Neuronal stem cell (in vitro differentiated cells): ENCODE data around the gene APBB2.

Experiments
- DNase-seq: peaks from one replicate; pipeline ENCODE4 v3.0.0-alpha.2; 2013; ENCODE audit warnings: low spot score
- H2AFZ ChIP-seq: one replicate; pipeline ENCODE4 v1.6.1; 2013; ENCODE audit warnings: mild to moderate bottlenecking, low read length, inconsistent platforms
- H2AK5ac ChIP-seq: 2 replicates; pipeline ENCODE4 v1.6.1; 2013; ENCODE audit warnings: low read depth, mild to moderate bottlenecking, inconsistent platforms, low read length, moderate library complexity, mixed read lengths
- H2BK120ac ChIP-seq: 2 replicates; pipeline ENCODE4 v1.6.1; 2013; ENCODE audit warnings: low read depth, mild to moderate bottlenecking, inconsistent platforms, low read length, moderate library complexity, mixed read lengths
- H2BK12ac ChIP-seq: one replicate; pipeline ENCODE4 v1.6.1; 2013; ENCODE audit warnings: low read length, inconsistent platforms
- H2BK15ac ChIP-seq: 2 replicates; pipeline ENCODE4 v1.6.1; 2013; ENCODE audit warnings: mild to moderate bottlenecking, low read length, inconsistent platforms, mixed read lengths
- H2BK5ac ChIP-seq: one replicate; pipeline ENCODE4 v1.6.1; 2013; ENCODE audit warnings: inconsistent platforms, mild to moderate bottlenecking, low read length, moderate library complexity
- H3K14ac ChIP-seq: one replicate; pipeline ENCODE4 v1.6.1; 2013; ENCODE audit warnings: low read length, inconsistent platforms
- H3K18ac ChIP-seq: 2 replicates; pipeline ENCODE4 v1.6.1; 2013; ENCODE audit warnings: low read length, inconsistent platforms
- H3K23ac ChIP-seq: 2 replicates; pipeline ENCODE4 v1.6.1; 2013; ENCODE audit warnings: low read depth, mild to moderate bottlenecking, mixed read lengths, low read length, inconsistent platforms; ENCODE audit not compliant: poor library complexity
- H3K27ac ChIP-seq: replicated peaks from 3 replicates; pipeline ENCODE4 v1.5.1; 2013; ENCODE audit warnings: low read length, inconsistent platforms
- H3K27me3 ChIP-seq, 3 experiments: 2 replicates each; pipeline ENCODE4 v1.6.1; 2013; ENCODE audit warnings: low read length in 3 of 3, mild to moderate bottlenecking in 2 of 3, inconsistent platforms in 1 of 3, low read depth in 1 of 3, mixed read lengths in 1 of 3, moderate library complexity in 1 of 3; ENCODE audit not compliant: control insufficient read depth in 3 of 3, insufficient read depth in 3 of 3
- H3K36me3 ChIP-seq, 2 donors: replicated peaks in 1 of 2; 2 replicates each; pipeline ENCODE4 v1.6.1; 2013; ENCODE audit warnings: low read length in 2 of 2; ENCODE audit not compliant: control insufficient read depth in 2 of 2, insufficient read depth in 2 of 2
- H3K4ac ChIP-seq: 2 replicates; pipeline ENCODE4 v1.6.1; 2013; ENCODE audit warnings: inconsistent platforms, mild to moderate bottlenecking, low read length, moderate library complexity
- H3K4me1 ChIP-seq, 2 donors: 1 replicate in 1 of 2; 2 replicates in 1 of 2; pipeline ENCODE4 v1.6.1; 2013; ENCODE audit warnings: low read length in 2 of 2, low read depth in 1 of 2; ENCODE audit not compliant: control insufficient read depth in 2 of 2, insufficient read depth in 1 of 2
- H3K4me2 ChIP-seq: one replicate; pipeline ENCODE4 v1.6.1; 2013; ENCODE audit warnings: mild to moderate bottlenecking, low read length, inconsistent platforms; ENCODE audit not compliant: insufficient read depth, poor library complexity, severe bottlenecking
- H3K4me3 ChIP-seq, 2 donors: 2 replicates each; pipeline ENCODE4 v1.5.1; 2013; ENCODE audit warnings: low read length in 2 of 2, mild to moderate bottlenecking in 2 of 2, inconsistent platforms in 1 of 2, moderate library complexity in 1 of 2
- H3K79me1 ChIP-seq: one replicate; pipeline ENCODE4 v1.6.1; 2013; ENCODE audit warnings: low read depth, mild to moderate bottlenecking, inconsistent platforms, low read length, moderate library complexity
- H3K9ac ChIP-seq: one replicate; pipeline ENCODE4 v1.6.1; 2013; ENCODE audit warnings: mild to moderate bottlenecking, low read depth, low read length, inconsistent platforms; ENCODE audit not compliant: poor library complexity
- H3K9me3 ChIP-seq, 2 donors: replicated peaks in 1 of 2; 2 replicates each; pipeline versions ENCODE3 to v1.6.1; 2013; ENCODE audit warnings: low read length in 2 of 2, mild to moderate bottlenecking in 2 of 2, inconsistent platforms in 1 of 2, low read depth in 1 of 2, mixed read lengths in 1 of 2, moderate library complexity in 1 of 2; ENCODE audit not compliant: control insufficient read depth in 2 of 2, insufficient read depth in 1 of 2
- H4K8ac ChIP-seq: one replicate; pipeline ENCODE4 v1.6.1; 2013; ENCODE audit warnings: low read depth, mild to moderate bottlenecking, inconsistent platforms, low read length, moderate library complexity
- H4K91ac ChIP-seq: one replicate; pipeline ENCODE4 v1.6.1; 2013; ENCODE audit warnings: low read length, low read depth, mild to moderate bottlenecking, inconsistent platforms; ENCODE audit not compliant: poor library complexity
- WGBS, 2 donors: extraction: QIAGEN DNeasy Blood & Tissue Kit; methylation state at CpG; one replicate each; pipeline ENCODE4 v1.1.7; 2013; ENCODE audit warnings: missing lambda C conversion rate in 2 of 2, mixed read lengths in 1 of 2; ENCODE audit not compliant: insufficient read length in 2 of 2, insufficient replicate concordance in 1 of 2; ENCODE audit errors: extremely low coverage in 2 of 2; 5-methylcytosine and 5-hydroxymethylcytosine counted together

APBB2 gene

DNA sequence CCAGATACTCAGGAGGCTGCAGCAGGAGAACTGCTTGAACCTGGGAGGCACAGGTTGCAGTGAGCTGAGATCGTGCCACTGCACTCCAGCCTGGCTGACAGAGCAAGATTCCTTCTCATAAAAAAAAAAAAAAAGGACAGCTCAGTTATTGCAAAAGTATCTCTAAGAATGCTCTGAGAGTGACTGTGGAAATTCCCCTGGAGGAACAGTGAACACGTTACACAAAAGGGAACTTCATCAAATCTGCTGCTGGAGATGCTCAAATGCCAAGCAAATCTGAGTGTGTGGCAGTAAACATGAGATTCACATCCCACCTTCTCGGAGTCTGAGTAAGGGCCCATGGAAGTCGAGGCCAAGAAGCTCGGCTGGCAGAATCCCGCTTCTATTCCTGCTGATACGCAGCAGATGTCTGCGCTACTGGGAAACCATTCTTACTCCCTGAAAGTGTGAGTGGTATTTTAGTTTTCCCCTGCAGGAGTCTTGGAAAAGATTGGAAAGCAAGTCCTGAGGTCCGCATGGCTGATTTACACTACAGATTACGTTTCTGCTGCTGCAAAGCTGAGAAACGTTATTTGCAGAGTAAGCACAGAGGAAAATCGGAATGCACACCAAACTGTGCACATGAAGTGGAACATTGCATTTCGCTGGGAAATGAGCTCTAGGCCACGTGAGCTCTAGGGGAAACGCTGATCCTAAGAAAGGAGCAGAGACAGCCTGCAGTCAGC lies 301.7 kb downstream of the APBB2 start:
- no peak overlapping the region for H3K18ac ChIP-seq
- no peak overlapping the region for H2BK5ac ChIP-seq
- H3K4ac ChIP-seq, result no peak overlapping the region
- H2BK12ac ChIP-seq, result no peak overlapping the region
- peaks cover 0 to 10% of the 10 kb centered on the region in 2 donors for H3K4me1 ChIP-seq
- WGBS, 2 donors, result no CpG with 5 or more reads among the region's 15 CpGs
- no peak overlapping the region for H3K4me2 ChIP-seq
- no peak overlapping the region for H2AK5ac ChIP-seq
- H2BK120ac ChIP-seq, result no peak overlapping the region
- H3K9ac ChIP-seq, result no peak overlapping the region
- no peak overlapping the region for H4K8ac ChIP-seq
- H3K9me3 ChIP-seq, result no peaks in the 10 kb centered on the region
- no peak overlapping the region for H2AFZ ChIP-seq
- no peaks in the 10 kb centered on the region for H3K36me3 ChIP-seq
- no peak overlapping the region for H4K91ac ChIP-seq
- no peak overlapping the region for H3K23ac ChIP-seq
- H3K4me3 ChIP-seq, result no peak overlapping the region
- no peak overlapping the region for H3K14ac ChIP-seq
- no peaks in the 10 kb centered on the region for H3K79me1 ChIP-seq
- H2BK15ac ChIP-seq, result no peak overlapping the region
- H3K27ac ChIP-seq, result no peak overlapping the region
- no peak for DNase-seq
- no peaks in the 10 kb centered on the region for H3K27me3 ChIP-seq

DNA sequence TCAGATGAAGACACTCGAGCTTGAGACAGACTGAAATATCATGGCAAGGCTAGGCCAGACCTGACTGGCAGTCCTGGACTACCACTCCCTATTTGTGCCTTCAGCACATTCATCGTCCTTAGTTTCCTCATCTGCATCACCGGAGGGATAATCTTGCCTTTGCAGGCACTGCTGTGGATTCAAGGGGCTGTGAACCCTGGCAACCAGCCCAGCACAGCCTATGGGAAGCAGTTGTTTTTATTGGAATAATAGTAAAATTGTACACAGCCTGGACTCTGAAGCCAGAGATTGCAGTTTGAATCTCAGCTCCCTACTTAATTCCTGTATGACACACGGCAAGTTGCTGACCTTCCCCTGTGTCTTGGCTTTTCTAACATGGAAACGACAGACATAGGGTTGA lies 303.6 kb downstream of the APBB2 start:
- no peak overlapping the region for H3K4ac ChIP-seq
- no peaks in the 10 kb centered on the region for H3K36me3 ChIP-seq
- no peak overlapping the region for H3K4me2 ChIP-seq
- no peak overlapping the region for H3K9ac ChIP-seq
- H3K27me3 ChIP-seq, result no peaks in the 10 kb centered on the region
- H4K8ac ChIP-seq, result no peak overlapping the region
- H2BK12ac ChIP-seq, result no peak overlapping the region
- no peaks in the 10 kb centered on the region for H3K79me1 ChIP-seq
- DNase-seq, result no peak
- H2BK5ac ChIP-seq, result no peak overlapping the region
- H2AFZ ChIP-seq, result no peak overlapping the region
- no peak overlapping the region for H3K27ac ChIP-seq
- H2AK5ac ChIP-seq, result no peak overlapping the region
- no CpG with 5 or more reads among the region's 5 CpGs for WGBS, 2 donors
- H2BK15ac ChIP-seq, result no peak overlapping the region
- H3K14ac ChIP-seq, result no peak overlapping the region
- no peak overlapping the region for H3K4me3 ChIP-seq
- no peak overlapping the region for H3K18ac ChIP-seq
- H2BK120ac ChIP-seq, result no peak overlapping the region
- H4K91ac ChIP-seq, result no peak overlapping the region
- H3K9me3 ChIP-seq, result no peaks in the 10 kb centered on the region
- H3K23ac ChIP-seq, result no peak overlapping the region
- peaks cover 0 to 7% of the 10 kb centered on the region in 2 donors for H3K4me1 ChIP-seq

DNA sequence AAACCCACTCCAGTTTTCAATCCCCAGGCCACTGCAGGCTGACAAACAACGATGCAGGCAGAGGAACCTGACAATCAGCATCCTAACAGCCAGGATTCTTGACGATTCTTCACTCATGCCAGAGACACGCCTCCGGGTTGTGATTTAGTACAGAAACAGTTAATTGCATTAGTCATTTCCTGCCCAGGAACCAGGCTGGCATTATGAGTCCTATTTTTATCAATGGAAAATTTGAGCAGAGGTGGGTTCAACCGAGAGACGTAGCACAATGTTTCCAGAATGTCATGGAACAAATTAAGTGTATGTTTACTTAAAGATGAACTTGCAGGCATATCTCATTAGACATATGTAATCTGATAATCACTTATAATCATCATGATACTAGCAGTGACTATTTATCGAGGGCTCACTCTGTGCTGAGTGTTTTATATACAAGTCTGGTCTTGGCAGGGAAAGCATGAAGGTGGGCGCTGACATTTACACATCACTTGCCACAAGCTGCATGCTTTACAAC lies 304.9 kb downstream of the APBB2 start:
- no peak overlapping the region for H2AFZ ChIP-seq
- no peak overlapping the region for H3K9ac ChIP-seq
- DNase-seq, result no peak
- no peak overlapping the region for H3K4me2 ChIP-seq
- H2BK15ac ChIP-seq, result no peak overlapping the region
- H2BK5ac ChIP-seq, result no peak overlapping the region
- H3K27ac ChIP-seq, result no peak overlapping the region
- peaks cover 0 to 4% of the 10 kb centered on the region in 2 donors for H3K4me1 ChIP-seq
- no peak overlapping the region for H3K4me3 ChIP-seq
- no peak overlapping the region for H3K14ac ChIP-seq
- no peaks in the 10 kb centered on the region for H3K79me1 ChIP-seq
- H3K9me3 ChIP-seq, result no peaks in the 10 kb centered on the region
- no peaks in the 10 kb centered on the region for H3K27me3 ChIP-seq
- H3K23ac ChIP-seq, result no peak overlapping the region
- H2BK12ac ChIP-seq, result no peak overlapping the region
- WGBS, 2 donors, result no CpG with 5 or more reads among the region's 8 CpGs
- H3K18ac ChIP-seq, result no peak overlapping the region
- H2AK5ac ChIP-seq, result no peak overlapping the region
- H3K36me3 ChIP-seq, result no peaks in the 10 kb centered on the region
- no peak overlapping the region for H4K8ac ChIP-seq
- no peak overlapping the region for H3K4ac ChIP-seq
- no peak overlapping the region for H2BK120ac ChIP-seq
- H4K91ac ChIP-seq, result no peak overlapping the region

DNA sequence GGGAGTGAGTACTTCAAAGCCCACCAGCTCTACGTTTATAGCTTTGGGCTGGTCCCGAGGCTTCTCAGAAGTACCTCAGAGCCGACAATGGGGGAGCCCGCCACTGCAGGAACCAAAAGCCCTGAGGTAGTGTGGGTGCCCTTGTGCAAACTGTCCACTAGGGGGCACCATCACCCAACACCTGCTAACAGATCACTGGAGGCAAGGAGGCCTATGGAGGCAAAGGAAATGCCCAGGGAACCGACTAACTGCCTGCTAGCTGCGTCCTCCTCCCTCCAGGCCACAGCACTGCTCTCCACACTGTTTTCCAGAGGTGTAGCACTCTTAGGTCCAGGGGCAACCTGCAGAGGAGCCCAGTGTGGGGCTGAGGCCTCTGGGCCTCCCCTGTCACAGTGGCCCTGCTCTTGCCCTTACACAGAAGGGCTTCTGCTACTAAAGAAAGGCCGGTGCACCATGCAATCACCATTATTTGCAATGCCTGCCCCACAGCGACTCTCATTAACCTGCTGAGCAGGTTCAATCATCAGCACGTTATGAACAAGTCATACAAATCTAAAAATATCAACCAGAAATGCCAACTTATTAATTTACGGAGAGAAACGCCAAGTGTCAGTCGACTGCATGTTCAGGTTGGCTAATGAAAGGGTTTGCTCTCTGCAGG lies 305.5 kb downstream of the APBB2 start:
- peak; percentile 77 for DNase-seq
- no peak overlapping the region for H2BK15ac ChIP-seq
- H3K14ac ChIP-seq, result no peak overlapping the region
- H3K4me2 ChIP-seq, result no peak overlapping the region
- no peak overlapping the region for H3K23ac ChIP-seq
- peak overlapping the region; percentile 92 for H3K9ac ChIP-seq
- no peak overlapping the region for H2BK120ac ChIP-seq
- no peak overlapping the region for H4K8ac ChIP-seq
- no CpG with 5 or more reads among the region's 12 CpGs for WGBS, 2 donors
- H2BK12ac ChIP-seq, result no peak overlapping the region
- no peaks in the 10 kb centered on the region for H3K9me3 ChIP-seq
- no peaks in the 10 kb centered on the region for H3K36me3 ChIP-seq
- no peaks in the 10 kb centered on the region for H3K79me1 ChIP-seq
- peak overlapping the region; percentile 31 for H3K18ac ChIP-seq
- no peak overlapping the region for H4K91ac ChIP-seq
- H3K27me3 ChIP-seq, result no peaks in the 10 kb centered on the region
- peaks cover 0 to 4% of the 10 kb centered on the region in 2 donors for H3K4me1 ChIP-seq
- no peak overlapping the region for H3K4me3 ChIP-seq
- peak overlapping the region; percentile 31 for H2AK5ac ChIP-seq
- no peak overlapping the region for H2BK5ac ChIP-seq
- H3K4ac ChIP-seq, result no peak overlapping the region
- no peak overlapping the region for H3K27ac ChIP-seq
- H2AFZ ChIP-seq, result peak overlapping the region; percentile 79
